ENCODE data around the gene PTGDS.

GRCh38 chr9:136972335-136972734, 5.0 kb upstream of the PTGDS start:
- TF ChIP-seq CTCF (IDR thresholded peaks at IDR 0.05; ENCODE audit: insufficient read depth, low read depth, low read length) (no peak), EZH2 (IDR thresholded peaks at IDR 0.05; ENCODE audit: insufficient read depth, low read length) (no peak)
